Measurements from ENCODE around the gene FKBP4.

DNA sequence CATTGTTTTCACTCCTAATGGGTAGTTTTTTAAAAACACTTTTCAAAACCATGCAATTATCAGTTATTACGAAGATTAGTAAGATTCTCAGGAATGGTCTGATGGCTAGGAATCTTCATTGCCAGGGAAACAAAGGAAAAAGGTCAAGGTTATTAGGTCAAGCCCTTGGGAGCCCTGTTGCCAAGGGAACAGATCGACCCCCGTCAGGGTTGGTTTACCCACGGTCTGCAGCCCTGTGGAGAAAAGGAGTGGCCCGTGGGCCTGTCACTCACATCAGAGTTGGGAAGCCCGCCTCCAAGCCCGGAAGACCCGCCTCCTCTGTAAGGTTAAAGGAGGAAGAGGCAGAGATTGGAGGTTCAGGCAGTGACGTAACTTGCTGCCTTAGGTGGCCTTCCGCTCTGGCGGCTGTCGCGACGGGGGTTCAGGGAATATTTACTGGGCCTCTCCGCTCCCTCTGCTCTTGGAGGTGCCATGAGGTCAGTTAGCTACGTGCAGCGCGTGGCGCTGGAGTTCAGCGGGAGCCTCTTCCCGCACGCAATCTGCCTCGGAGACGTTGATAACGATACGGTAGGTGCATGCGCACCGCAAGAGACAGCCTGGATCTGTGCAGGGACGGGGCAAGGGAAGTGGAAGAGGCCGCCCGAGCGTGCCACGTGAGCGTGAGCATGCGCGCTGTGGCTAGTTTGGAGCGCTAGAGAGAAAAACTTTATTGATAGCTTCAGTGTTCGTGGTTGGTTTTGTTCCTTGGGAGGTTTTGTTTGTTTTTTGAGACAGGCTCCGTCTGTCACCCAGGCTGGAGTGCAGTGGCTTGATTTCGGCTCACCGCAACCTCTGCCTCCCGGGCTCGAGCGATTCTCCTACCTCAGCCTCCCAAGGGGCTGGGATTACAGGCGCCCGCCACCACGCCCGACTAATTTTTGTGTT, 17.8 kb downstream of the FKBP4 start, which contains the start of gene ITFG2:
- TF ChIP-seq, protein P1, sequence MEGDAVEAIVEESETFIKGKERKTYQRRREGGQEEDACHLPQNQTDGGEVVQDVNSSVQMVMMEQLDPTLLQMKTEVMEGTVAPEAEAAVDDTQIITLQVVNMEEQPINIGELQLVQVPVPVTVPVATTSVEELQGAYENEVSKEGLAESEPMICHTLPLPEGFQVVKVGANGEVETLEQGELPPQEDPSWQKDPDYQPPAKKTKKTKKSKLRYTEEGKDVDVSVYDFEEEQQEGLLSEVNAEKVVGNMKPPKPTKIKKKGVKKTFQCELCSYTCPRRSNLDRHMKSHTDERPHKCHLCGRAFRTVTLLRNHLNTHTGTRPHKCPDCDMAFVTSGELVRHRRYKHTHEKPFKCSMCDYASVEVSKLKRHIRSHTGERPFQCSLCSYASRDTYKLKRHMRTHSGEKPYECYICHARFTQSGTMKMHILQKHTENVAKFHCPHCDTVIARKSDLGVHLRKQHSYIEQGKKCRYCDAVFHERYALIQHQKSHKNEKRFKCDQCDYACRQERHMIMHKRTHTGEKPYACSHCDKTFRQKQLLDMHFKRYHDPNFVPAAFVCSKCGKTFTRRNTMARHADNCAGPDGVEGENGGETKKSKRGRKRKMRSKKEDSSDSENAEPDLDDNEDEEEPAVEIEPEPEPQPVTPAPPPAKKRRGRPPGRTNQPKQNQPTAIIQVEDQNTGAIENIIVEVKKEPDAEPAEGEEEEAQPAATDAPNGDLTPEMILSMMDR (conservative IDR thresholded peaks at IDR 0.05) = no peak
- TF ChIP-seq ZFX (IDR thresholded peaks at IDR 0.05) = peak; percentile 92
